GM18861 (cell line): Measurements from ENCODE around the gene RGPD3.
"Not testable (repeated sequence)": the region's sequence is repeated elsewhere in the genome, so short reads cannot be mapped to it uniquely, and the experiment has no call there.

ENCODE experiments used
- ATAC-seq: cut with Tn5 transposase; IDR thresholded peaks from one replicate; pipeline ENCODE4 v1.9.1; 2021; ENCODE audit not compliant: unreplicated experiment

RGPD3 gene

GRCh38 chr2:106468107-106468506, at the start of gene RGPD3:
RGPD3 (minus strand) TSS chr2:106468413; CDS start chr2:106468288, 125 bp downstream.
- ATAC-seq = not testable (repeated sequence)

DNA sequence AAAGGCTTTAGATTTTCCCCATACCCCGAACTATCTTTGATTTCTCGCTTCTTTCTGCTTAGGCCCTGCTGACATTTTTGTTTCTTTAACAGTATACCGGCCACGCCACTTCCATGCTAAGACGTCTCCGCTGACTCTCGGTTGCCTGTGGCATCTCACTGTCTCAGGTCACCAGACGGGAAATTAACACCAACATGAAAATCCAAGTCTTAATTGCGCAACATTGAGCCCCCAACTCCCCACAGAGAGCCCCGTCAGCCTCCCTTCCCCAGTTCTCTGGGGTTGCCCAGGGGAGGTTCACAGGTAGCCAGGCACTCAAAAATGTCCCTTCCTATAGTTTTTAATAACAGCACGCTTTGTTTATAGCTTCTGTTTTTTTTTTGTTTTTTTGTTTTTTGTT, 49.1 kb upstream of the RGPD3 start:
- ATAC-seq = no peak

DNA sequence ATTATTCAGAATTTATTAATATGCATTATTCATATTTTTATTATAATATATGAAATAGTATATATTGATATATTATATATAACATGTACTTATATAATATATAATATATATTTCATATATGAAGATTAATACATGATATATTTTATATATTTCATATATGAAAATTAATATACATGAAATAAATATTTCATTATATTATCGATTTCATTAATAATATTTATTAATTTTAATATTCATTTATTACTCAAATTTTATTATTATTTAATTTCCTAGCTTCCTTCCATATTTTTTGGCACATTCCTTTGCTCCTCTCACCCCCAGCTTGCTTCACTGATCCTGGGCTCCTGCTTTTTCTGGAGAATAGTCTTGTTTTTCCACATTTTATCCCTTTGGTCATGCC, 48.7 kb upstream of the RGPD3 start:
- no peak for ATAC-seq

DNA sequence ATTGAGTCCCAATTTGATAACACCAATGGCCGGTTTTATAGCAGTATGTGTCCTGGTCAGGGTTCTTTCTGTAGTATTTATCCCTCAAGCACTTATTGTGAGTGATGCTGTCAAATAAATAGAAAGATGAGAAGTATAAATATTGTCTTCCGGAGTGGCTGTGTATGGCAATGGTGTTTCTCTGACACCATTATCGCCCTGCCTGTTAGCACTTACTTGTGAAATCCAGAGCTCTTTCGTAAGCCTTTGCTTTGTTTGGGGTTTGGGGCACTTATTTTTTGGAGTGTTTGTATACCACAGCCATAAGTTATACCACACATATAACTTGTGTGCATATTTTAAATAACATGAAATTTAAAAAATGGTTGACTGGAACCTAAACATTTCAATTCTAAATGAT, 48.2 kb upstream of the RGPD3 start:
- no peak for ATAC-seq

GRCh38 chr2:106514827-106515226, 46.6 kb upstream of the RGPD3 start:
- not testable (repeated sequence) for ATAC-seq

DNA sequence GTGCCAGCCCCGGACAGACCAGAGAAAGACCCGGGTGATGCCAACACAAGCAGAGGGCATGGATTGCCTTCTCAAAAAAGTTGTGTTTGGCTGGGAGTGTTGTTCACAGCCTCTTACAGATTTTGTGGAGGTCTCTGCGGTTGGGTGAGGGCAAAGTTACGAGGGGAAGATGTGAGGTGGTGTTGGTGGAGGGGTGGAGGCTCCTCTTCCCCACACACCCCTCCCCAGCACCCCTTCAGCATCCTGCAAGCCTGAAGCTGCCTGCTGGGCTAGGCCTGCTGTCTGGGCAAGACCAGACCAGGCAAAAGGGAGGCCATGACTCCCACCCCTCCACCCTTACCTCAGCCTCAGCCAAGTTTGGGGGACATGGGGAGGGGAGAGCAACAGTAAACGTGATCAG, 45.2 kb upstream of the RGPD3 start:
- not testable (repeated sequence) for ATAC-seq

GRCh38 chr2:106511934-106512333, 43.7 kb upstream of the RGPD3 start:
- ATAC-seq = not testable (repeated sequence)

DNA sequence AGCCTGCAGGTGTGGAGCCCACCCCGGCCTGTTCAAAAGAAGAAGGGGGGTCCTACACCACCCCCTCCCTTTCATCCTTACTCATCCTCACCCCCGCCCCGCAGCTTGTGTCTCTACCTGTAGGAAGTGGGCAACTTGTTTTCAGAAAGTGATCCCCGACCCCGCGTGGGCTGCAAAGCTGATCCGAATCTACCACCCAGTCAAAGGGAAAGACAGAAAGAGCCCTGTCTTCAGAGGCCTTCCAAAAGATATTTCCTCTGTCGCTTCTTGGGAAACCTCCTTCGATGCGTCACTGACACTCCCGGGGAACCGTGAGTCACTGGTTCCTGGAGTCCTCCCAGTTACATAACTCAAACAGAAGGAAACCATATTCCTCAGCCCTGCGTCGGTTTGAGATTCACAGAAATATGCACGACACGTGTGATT, 43.3 kb upstream of the RGPD3 start:
- ATAC-seq = not testable (repeated sequence)

DNA sequence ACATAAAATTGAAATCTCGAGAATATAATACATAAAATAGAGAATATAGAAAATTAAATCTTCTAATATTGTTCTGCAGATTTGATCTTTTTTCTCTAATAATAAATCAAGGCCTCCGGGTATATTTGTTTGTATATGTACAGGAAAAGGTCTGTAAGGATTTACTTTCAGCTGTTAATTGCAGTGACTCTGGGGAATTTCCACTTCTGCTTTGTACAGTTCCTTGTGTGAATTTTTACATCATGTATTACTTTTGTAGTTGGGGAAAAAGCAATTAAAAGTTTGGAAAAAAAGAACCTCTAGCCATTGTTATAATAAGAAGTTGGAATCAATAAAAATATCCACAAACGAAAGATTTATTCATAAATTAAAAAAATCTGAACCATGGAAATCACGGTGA, 42.6 kb upstream of the RGPD3 start:
- not testable (repeated sequence) for ATAC-seq

DNA sequence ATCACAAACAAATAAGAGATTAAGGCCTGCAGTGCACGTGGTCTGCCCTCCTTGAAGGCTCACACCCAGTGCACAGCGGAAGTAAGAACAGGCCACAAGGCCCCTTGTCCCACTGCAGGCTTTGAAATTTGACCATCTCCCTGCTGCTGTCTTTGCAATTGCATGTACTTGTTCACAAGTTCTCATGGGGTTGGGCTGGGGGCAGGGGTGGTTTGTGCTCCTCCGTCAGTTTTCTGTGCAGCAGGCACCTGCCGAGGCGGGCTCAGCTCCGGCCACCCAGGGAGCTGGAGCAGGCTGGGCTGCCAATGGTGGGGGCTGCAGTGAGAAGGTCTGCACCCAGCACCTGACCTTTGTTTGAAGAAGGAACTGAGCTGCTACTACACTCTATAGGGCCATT, 41.2 kb upstream of the RGPD3 start:
- not testable (repeated sequence) for ATAC-seq

GRCh38 chr2:106508660-106509373, 40.6 kb upstream of the RGPD3 start:
- ATAC-seq = not testable (repeated sequence)

DNA sequence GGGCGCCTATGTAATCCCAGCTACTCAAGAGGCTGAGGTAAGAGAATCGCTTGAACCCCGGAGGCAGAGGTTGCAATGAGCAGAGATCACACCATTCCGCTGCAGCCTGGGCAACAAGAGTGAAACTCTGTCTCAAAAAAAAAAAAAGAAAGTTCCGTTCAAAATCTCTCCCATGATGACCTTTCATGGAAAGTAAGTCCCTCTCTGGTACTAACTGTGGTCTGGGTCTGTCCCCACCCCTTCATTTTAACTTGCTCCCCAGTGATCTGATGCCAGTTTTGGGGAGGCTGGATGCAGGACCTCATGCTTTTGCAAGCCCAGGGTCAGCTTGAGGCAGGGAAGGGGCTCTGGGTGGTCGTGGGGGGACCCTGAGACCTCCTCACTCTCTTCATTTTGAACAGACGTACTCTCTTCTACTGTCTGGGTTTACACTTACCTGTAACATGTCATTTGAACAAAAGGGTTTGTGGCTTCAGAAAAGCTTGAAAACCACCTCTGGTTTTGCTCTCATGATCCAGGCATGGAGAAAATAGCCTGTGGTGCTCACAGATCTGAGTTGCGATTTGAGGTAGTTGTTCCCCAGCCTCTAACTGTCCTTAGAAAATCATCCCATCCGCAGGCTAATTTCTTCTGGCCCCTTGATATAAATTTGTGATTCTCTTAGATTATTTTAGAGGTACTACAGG, 37.9 kb upstream of the RGPD3 start:
- not testable (repeated sequence) for ATAC-seq

- ATAC-seq = not testable (repeated sequence)
These were observed 36.6 kb upstream of the RGPD3 start for GRCh38 chr2:106504787-106505186.

DNA sequence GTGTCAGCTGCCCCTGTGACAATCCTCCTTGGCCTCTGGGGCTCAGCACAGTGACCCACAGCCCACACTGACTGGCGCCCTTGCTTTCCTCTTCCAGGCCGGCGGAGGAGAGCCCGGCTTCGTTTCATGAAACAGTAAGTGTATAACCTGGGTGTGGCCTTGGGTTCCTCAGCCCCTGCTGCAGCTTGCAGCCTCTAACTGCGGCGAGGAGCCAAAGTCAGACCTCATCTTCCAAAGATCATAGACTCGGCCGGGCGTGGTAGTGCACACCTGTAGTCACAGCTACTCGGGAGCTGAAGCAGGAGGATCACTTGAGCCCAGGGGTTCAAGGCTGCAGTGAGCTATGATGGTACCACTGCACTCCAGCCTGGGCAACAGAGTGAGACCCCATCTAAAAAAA, 36.0 kb upstream of the RGPD3 start:
- not testable (repeated sequence) for ATAC-seq

- not testable (repeated sequence) for ATAC-seq
These were observed 34.1 kb upstream of the RGPD3 start for GRCh38 chr2:106502351-106502750.

DNA sequence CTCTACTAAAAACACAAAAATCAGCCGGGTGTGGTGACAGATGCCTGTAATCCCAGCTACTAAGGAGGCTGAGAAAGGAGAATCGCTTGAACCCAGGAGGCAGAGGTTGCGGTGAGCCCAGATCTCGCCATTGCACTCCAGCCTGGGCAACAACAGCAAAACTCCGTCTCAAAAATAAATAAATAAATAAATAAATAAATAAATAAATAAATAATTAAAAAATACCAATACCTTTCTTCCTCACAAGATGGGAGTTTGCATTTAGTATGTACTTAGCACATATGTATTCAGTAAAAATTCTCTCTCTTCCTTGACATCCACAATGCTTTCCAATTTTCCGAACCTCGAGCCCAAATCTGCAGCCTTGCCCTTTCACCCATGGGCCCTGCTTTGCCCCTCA, 32.1 kb upstream of the RGPD3 start:
- not testable (repeated sequence) for ATAC-seq

DNA sequence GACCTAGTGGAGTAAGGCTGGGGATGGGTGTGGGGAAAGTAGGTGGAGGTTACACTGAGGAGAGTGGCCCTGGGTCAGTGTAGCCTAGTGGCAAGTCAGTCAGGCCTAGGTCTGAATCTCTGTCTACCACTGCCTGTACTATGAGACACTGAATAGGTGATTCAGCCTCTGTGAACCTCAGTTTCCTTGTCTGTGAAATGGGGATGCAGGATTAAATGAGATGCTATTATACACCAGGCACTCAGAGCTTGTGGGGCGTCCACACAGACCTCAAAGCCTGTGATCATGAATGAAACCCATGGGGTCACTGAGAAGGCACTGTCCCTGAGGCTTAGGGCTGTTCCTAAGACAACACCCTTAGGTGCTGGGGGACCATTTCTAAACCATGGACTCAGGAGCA, 30.3 kb upstream of the RGPD3 start:
- not testable (repeated sequence) for ATAC-seq

GRCh38 chr2:106492913-106493312, 24.7 kb upstream of the RGPD3 start:
- ATAC-seq = not testable (repeated sequence)

- ATAC-seq = not testable (repeated sequence)
These were observed 24.2 kb upstream of the RGPD3 start for GRCh38 chr2:106492399-106492798.

GRCh38 chr2:106489701-106490100, 21.5 kb upstream of the RGPD3 start:
- ATAC-seq = not testable (repeated sequence)

GRCh38 chr2:106487386-106488191, 19.4 kb upstream of the RGPD3 start:
- ATAC-seq = not testable (repeated sequence)
